ENCODE data around the gene UGT3A2. TPM values are rescaled to one million over a fixed set of nuclear protein-coding genes. Genes with fewer than 3 reads are reported as not detected.

The UGT3A2 gene
- total and polyA plus RNA-seq, 2 experiments from 2014 or later = 17.2 to 27.0 TPM

GRCh38 chr5:36013182-36013581, 53.5 kb downstream of the UGT3A2 start:
- H3K27ac ChIP-seq (ENCODE audit: low read depth) = no peak overlapping the region
- no peaks in the 10 kb centered on the region for H4K20me1 ChIP-seq (replicated peaks; ENCODE audit: insufficient read depth)
- peaks cover 2% of the 10 kb centered on the region for H3K27me3 Mint-ChIP-seq (ENCODE audit: insufficient read depth, low read depth, poor library complexity)
- no peaks in the 10 kb centered on the region for H3K4me1 Mint-ChIP-seq
- no peaks in the 10 kb centered on the region for H3F3A ChIP-seq (replicated peaks; ENCODE audit: low read depth)
- peaks cover 34% of the 10 kb centered on the region for H3K36me3 Mint-ChIP-seq (ENCODE audit: low read depth)
- no peaks in the 10 kb centered on the region for H3K27me3 ChIP-seq (ENCODE audit: insufficient read depth)
- H3K4me3 ChIP-seq = no peak overlapping the region
- H3K36me3 ChIP-seq (ENCODE audit: insufficient read depth) = peaks cover 3% of the 10 kb centered on the region; the same call in 1 of the 2 replicates
- DNase-seq (ENCODE audit: low spot score) (no peak), ATAC-seq (no peak)
- no peak for TF ChIP-seq CREB1 (CRISPR knock-in tag; IDR thresholded peaks at IDR 0.05; ENCODE audit: low read depth)
- TF ChIP-seq NANOG (IDR thresholded peaks at IDR 0.05; ENCODE audit: borderline replicate concordance) = no peak
- no peak for TF ChIP-seq ZNF114 (CRISPR knock-in tag; IDR thresholded peaks at IDR 0.05)
- no peak overlapping the region for H3K4me3 Mint-ChIP-seq
- no peak overlapping the region for H3K4me2 ChIP-seq
- H3K9me3 Mint-ChIP-seq = peaks cover 75% of the 10 kb centered on the region
- no peaks in the 10 kb centered on the region for H3K4me1 ChIP-seq (ENCODE audit: insufficient read depth)
- no peak overlapping the region for H3K27ac Mint-ChIP-seq
- no peak overlapping the region for H2AFZ ChIP-seq
- peaks cover 3% of the 10 kb centered on the region; the same call in 1 of the 2 replicates for H3K9me2 ChIP-seq (ENCODE audit: insufficient read depth)
- no peaks in the 10 kb centered on the region for H3K79me2 ChIP-seq (replicated peaks; ENCODE audit: insufficient read depth)

GRCh38 chr5:36009698-36010097, 57.0 kb downstream of the UGT3A2 start:
- ATAC-seq = no peak
- Mint-ChIP-seq H3K27me3 (ENCODE audit: insufficient read depth, low read depth, poor library complexity) (peaks cover 2% of the 10 kb centered on the region), H3K36me3 (ENCODE audit: low read depth) (peaks cover 32% of the 10 kb centered on the region; the same call in 2 of the 3 replicates), H3K4me1 (no peaks in the 10 kb centered on the region), H3K9me3 (peaks cover 61% of the 10 kb centered on the region), H3K27ac (no peak overlapping the region), H3K4me3 (no peak overlapping the region)
- H2AFZ ChIP-seq = no peak overlapping the region
- H3K27me3 ChIP-seq (ENCODE audit: insufficient read depth) = no peaks in the 10 kb centered on the region
- no peak for DNase-seq (ENCODE audit: low spot score)
- H3K4me1 ChIP-seq (ENCODE audit: insufficient read depth) = no peaks in the 10 kb centered on the region
- H3K36me3 ChIP-seq (ENCODE audit: insufficient read depth) = peaks cover 3% of the 10 kb centered on the region; the same call in 1 of the 2 replicates
- no peak overlapping the region for H3K4me3 ChIP-seq
- peaks cover 3% of the 10 kb centered on the region; the same call in 1 of the 2 replicates for H3K9me2 ChIP-seq (ENCODE audit: insufficient read depth)
- H3K27ac ChIP-seq (ENCODE audit: low read depth) = no peak overlapping the region
- H3K79me2 ChIP-seq (replicated peaks; ENCODE audit: insufficient read depth) = no peaks in the 10 kb centered on the region
- no peaks in the 10 kb centered on the region for H4K20me1 ChIP-seq (replicated peaks; ENCODE audit: insufficient read depth)
- no peaks in the 10 kb centered on the region for H3F3A ChIP-seq (replicated peaks; ENCODE audit: low read depth)
- no peak overlapping the region for H3K4me2 ChIP-seq
- TF ChIP-seq, protein P1, sequence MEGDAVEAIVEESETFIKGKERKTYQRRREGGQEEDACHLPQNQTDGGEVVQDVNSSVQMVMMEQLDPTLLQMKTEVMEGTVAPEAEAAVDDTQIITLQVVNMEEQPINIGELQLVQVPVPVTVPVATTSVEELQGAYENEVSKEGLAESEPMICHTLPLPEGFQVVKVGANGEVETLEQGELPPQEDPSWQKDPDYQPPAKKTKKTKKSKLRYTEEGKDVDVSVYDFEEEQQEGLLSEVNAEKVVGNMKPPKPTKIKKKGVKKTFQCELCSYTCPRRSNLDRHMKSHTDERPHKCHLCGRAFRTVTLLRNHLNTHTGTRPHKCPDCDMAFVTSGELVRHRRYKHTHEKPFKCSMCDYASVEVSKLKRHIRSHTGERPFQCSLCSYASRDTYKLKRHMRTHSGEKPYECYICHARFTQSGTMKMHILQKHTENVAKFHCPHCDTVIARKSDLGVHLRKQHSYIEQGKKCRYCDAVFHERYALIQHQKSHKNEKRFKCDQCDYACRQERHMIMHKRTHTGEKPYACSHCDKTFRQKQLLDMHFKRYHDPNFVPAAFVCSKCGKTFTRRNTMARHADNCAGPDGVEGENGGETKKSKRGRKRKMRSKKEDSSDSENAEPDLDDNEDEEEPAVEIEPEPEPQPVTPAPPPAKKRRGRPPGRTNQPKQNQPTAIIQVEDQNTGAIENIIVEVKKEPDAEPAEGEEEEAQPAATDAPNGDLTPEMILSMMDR (conservative IDR thresholded peaks at IDR 0.05; ENCODE audit: low read depth in 2 of 2) = no peak
- TF ChIP-seq POLR2AphosphoS5 (IDR thresholded peaks at IDR 0.05; ENCODE audit: low read depth) (no peak), ZNF114 (CRISPR knock-in tag; IDR thresholded peaks at IDR 0.05) (no peak), EZH2 (IDR thresholded peaks at IDR 0.05; ENCODE audit: low read depth, unreplicated experiment) (no peak), ZNF462 (CRISPR knock-in tag; IDR thresholded peaks at IDR 0.05) (no peak), CREB1 (CRISPR knock-in tag; IDR thresholded peaks at IDR 0.05; ENCODE audit: low read depth) (no peak)
- TF ChIP-seq, protein P2, sequence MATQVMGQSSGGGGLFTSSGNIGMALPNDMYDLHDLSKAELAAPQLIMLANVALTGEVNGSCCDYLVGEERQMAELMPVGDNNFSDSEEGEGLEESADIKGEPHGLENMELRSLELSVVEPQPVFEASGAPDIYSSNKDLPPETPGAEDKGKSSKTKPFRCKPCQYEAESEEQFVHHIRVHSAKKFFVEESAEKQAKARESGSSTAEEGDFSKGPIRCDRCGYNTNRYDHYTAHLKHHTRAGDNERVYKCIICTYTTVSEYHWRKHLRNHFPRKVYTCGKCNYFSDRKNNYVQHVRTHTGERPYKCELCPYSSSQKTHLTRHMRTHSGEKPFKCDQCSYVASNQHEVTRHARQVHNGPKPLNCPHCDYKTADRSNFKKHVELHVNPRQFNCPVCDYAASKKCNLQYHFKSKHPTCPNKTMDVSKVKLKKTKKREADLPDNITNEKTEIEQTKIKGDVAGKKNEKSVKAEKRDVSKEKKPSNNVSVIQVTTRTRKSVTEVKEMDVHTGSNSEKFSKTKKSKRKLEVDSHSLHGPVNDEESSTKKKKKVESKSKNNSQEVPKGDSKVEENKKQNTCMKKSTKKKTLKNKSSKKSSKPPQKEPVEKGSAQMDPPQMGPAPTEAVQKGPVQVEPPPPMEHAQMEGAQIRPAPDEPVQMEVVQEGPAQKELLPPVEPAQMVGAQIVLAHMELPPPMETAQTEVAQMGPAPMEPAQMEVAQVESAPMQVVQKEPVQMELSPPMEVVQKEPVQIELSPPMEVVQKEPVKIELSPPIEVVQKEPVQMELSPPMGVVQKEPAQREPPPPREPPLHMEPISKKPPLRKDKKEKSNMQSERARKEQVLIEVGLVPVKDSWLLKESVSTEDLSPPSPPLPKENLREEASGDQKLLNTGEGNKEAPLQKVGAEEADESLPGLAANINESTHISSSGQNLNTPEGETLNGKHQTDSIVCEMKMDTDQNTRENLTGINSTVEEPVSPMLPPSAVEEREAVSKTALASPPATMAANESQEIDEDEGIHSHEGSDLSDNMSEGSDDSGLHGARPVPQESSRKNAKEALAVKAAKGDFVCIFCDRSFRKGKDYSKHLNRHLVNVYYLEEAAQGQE (IDR thresholded peaks at IDR 0.05; ENCODE audit: unreplicated experiment) = no peak
- TF ChIP-seq, protein P3, sequence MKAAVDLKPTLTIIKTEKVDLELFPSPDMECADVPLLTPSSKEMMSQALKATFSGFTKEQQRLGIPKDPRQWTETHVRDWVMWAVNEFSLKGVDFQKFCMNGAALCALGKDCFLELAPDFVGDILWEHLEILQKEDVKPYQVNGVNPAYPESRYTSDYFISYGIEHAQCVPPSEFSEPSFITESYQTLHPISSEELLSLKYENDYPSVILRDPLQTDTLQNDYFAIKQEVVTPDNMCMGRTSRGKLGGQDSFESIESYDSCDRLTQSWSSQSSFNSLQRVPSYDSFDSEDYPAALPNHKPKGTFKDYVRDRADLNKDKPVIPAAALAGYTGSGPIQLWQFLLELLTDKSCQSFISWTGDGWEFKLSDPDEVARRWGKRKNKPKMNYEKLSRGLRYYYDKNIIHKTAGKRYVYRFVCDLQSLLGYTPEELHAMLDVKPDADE (IDR thresholded peaks at IDR 0.05) = no peak
